ENCODE measurements around the gene PIGH. TPM values are rescaled to one million over a fixed set of nuclear protein-coding genes. Genes with fewer than 3 reads are reported as not detected.

The PIGH gene
- total RNA-seq, 1 donor = 16.3 TPM

DNA sequence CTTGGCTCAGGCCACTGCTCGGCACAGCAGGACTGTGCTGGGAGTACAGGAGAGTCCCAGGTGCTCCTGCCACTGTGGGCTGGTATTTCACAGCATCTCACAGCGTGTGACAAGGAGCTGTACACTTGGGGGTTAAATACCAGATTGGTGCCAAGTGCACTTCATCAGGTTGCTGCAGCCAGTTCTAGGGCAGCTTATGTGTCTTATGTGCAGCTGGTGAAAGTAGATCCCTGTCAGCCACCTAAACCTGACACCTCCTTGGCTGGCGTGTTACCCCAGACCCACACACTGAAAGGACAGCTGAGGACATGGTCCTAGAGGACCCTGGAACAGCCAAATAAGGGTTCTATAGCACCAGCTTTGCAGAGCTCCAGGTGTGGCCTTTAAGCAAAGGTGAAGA lies 48.1 kb downstream of the PIGH start:
- Histone ChIP-seq H3K36me3 (ENCODE audit: insufficient read depth, low read length) (no peaks in the 10 kb centered on the region), H3K4me3 (ENCODE audit: insufficient read depth, low read length) (no peak overlapping the region), H3K27ac (ENCODE audit: low read depth, low read length) (no peak overlapping the region), H3K79me2 (ENCODE audit: insufficient read depth, low read length) (no peaks in the 10 kb centered on the region), H3K4me1 (ENCODE audit: insufficient read depth, low read length) (peaks cover 3% of the 10 kb centered on the region), H4K20me1 (ENCODE audit: insufficient read depth, low read length) (no peaks in the 10 kb centered on the region), H3K9me3 (ENCODE audit: low read depth, low read length) (no peaks in the 10 kb centered on the region), H2AFZ (ENCODE audit: low read length) (no peak overlapping the region), H3K27me3 (ENCODE audit: insufficient read depth, low read length) (no peaks in the 10 kb centered on the region), H3K4me2 (ENCODE audit: insufficient read depth, low read length) (no peak overlapping the region)
- no peak for DNase-seq (ENCODE audit: insufficient read length, low spot score, missing footprints)
- no peak for TF ChIP-seq CTCF (IDR thresholded peaks at IDR 0.05; ENCODE audit: extremely low read depth, low read depth, low read length)

GRCh38 chr14:67551123-67551522 lies 48.9 kb downstream of the PIGH start:
- no peak overlapping the region for H2AFZ ChIP-seq (ENCODE audit: low read length)
- H3K27me3 ChIP-seq (ENCODE audit: insufficient read depth, low read length) = no peaks in the 10 kb centered on the region
- H3K36me3 ChIP-seq (ENCODE audit: insufficient read depth, low read length) = no peaks in the 10 kb centered on the region
- no peaks in the 10 kb centered on the region for H3K4me1 ChIP-seq (ENCODE audit: insufficient read depth, low read length)
- H3K9me3 ChIP-seq (ENCODE audit: low read depth, low read length) = no peaks in the 10 kb centered on the region
- no peak overlapping the region for H3K27ac ChIP-seq (ENCODE audit: low read depth, low read length)
- H3K4me3 ChIP-seq (ENCODE audit: insufficient read depth, low read length) = no peak overlapping the region
- DNase-seq (ENCODE audit: insufficient read length, low spot score, missing footprints) = no peak
- no peaks in the 10 kb centered on the region for H4K20me1 ChIP-seq (ENCODE audit: insufficient read depth, low read length)
- no peak for TF ChIP-seq CTCF (IDR thresholded peaks at IDR 0.05; ENCODE audit: extremely low read depth, low read depth, low read length)
- H3K79me2 ChIP-seq (ENCODE audit: insufficient read depth, low read length) = no peaks in the 10 kb centered on the region
- no peak overlapping the region for H3K4me2 ChIP-seq (ENCODE audit: insufficient read depth, low read length)

- Histone ChIP-seq H3K9me3 (ENCODE audit: low read depth, low read length) (no peaks in the 10 kb centered on the region), H3K36me3 (ENCODE audit: insufficient read depth, low read length) (no peaks in the 10 kb centered on the region), H3K4me1 (ENCODE audit: insufficient read depth, low read length) (no peaks in the 10 kb centered on the region), H4K20me1 (ENCODE audit: insufficient read depth, low read length) (no peaks in the 10 kb centered on the region), H2AFZ (ENCODE audit: low read length) (no peak overlapping the region), H3K4me3 (ENCODE audit: insufficient read depth, low read length) (no peak overlapping the region), H3K79me2 (ENCODE audit: insufficient read depth, low read length) (no peaks in the 10 kb centered on the region), H3K27me3 (ENCODE audit: insufficient read depth, low read length) (no peaks in the 10 kb centered on the region), H3K4me2 (ENCODE audit: insufficient read depth, low read length) (no peak overlapping the region), H3K27ac (ENCODE audit: low read depth, low read length) (no peak overlapping the region)
- no peak for TF ChIP-seq CTCF (IDR thresholded peaks at IDR 0.05; ENCODE audit: extremely low read depth, low read depth, low read length)
- no peak for DNase-seq (ENCODE audit: insufficient read length, low spot score, missing footprints)
Measured at GRCh38 chr14:67549734-67550133, 50.3 kb downstream of the PIGH start.

DNA sequence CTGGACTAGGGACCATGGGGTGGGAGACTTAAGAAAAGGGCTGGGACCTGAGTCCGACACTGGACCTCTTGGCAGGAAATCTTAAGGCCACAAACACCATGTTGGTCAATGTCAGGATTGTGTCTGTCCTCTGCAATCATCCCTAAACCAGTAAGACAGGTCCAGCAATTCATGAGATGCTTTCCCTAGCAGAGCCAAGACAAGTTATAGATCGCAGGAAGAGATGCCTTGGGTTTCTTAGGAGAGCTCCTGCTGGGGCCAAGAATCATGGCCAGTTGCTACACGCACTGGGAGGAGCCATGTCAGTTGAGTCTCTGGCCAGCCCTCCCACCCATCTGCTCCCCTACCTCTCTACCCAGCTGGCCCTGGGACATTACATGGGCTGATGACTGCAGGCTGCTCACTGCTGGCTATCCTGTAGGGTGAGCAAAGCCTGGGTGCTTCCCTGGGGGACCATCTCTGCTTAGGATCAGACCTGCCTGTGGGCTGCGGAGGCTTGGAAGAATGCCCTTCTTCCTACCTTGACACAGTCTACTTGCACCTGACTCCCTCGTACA lies 52.8 kb downstream of the PIGH start:
- no peak overlapping the region for H3K4me2 ChIP-seq (ENCODE audit: insufficient read depth, low read length)
- H4K20me1 ChIP-seq (ENCODE audit: insufficient read depth, low read length) = no peaks in the 10 kb centered on the region
- H3K36me3 ChIP-seq (ENCODE audit: insufficient read depth, low read length) = no peaks in the 10 kb centered on the region
- no peaks in the 10 kb centered on the region for H3K4me1 ChIP-seq (ENCODE audit: insufficient read depth, low read length)
- TF ChIP-seq CTCF (IDR thresholded peaks at IDR 0.05; ENCODE audit: extremely low read depth, low read depth, low read length) = no peak
- H3K79me2 ChIP-seq (ENCODE audit: insufficient read depth, low read length) = no peaks in the 10 kb centered on the region
- no peak overlapping the region for H3K4me3 ChIP-seq (ENCODE audit: insufficient read depth, low read length)
- no peak overlapping the region for H2AFZ ChIP-seq (ENCODE audit: low read length)
- H3K9me3 ChIP-seq (ENCODE audit: low read depth, low read length) = no peaks in the 10 kb centered on the region
- peaks cover 2% of the 10 kb centered on the region for H3K27me3 ChIP-seq (ENCODE audit: insufficient read depth, low read length)
- no peak overlapping the region for H3K27ac ChIP-seq (ENCODE audit: low read depth, low read length)
- no peak for DNase-seq (ENCODE audit: insufficient read length, low spot score, missing footprints)

All from osteoblast (primary cell).